K562 (cell line): ENCODE measurements around the gene EDEM1. TPM values are rescaled to one million over a fixed set of nuclear protein-coding genes. Genes with fewer than 3 reads are reported as not detected.

ENCODE experiments used
- CBX5 ChIP-seq: IDR thresholded peaks from 2 replicates; pipeline ENCODE4 v1.6.1; 2014; ENCODE audit warnings: low read depth, borderline replicate concordance
- CCAR2 ChIP-seq: fragments of 200-400 bp; formaldehyde crosslinking; IDR thresholded peaks from 2 replicates; pipeline ENCODE4 v1.6.1; 2017; ENCODE audit warnings: mild to moderate bottlenecking, low read depth, low read length
- CEBPB ChIP-seq: fragments of 450-650 bp; IDR thresholded peaks from 2 replicates; pipeline ENCODE4 v1.6.1; 2016; ENCODE audit warnings: missing genetic modification characterization, missing compliant biosample characterization
- CGGBP1 ChIP-seq: fragments of 250-450 bp; sonication (Bioruptor Pico); IDR thresholded peaks from 2 replicates; pipeline ENCODE4 v1.9.0; 2021; ENCODE audit warnings: mild to moderate bottlenecking
- DPF2 ChIP-seq: fragments of 450-650 bp; IDR thresholded peaks from 2 replicates; pipeline ENCODE4 v1.6.1; 2016
- ETV1 ChIP-seq: fragments of 450-650 bp; conservative IDR thresholded peaks from 2 replicates; pipeline ENCODE4 v1.6.1; 2016; ENCODE audit warnings: missing genetic modification characterization, control low read depth, low read depth, missing compliant biosample characterization
- FIP1L1 ChIP-seq: fragments of 200-400 bp; formaldehyde crosslinking; IDR thresholded peaks from 2 replicates; pipeline ENCODE4 v1.6.1; 2018; ENCODE audit warnings: mild to moderate bottlenecking, low read depth, low read length; ENCODE audit not compliant: poor library complexity, severe bottlenecking
- FOSL1 ChIP-seq: fragments of 200-800 bp; sonication (Bioruptor generic); conservative IDR thresholded peaks from 2 replicates; pipeline ENCODE4 v1.6.1; 2016; ENCODE audit warnings: missing genetic modification characterization, missing compliant biosample characterization
- GATA2 ChIP-seq: sonication (generic); formaldehyde crosslinking; IDR thresholded peaks from 2 replicates; pipeline ENCODE4 v1.4.0; 2020; ENCODE audit warnings: mild to moderate bottlenecking, missing genetic modification reagents
- HDAC6 ChIP-seq: IDR thresholded peaks from 2 replicates; pipeline ENCODE4 v1.6.1; 2012; ENCODE audit warnings: low read depth, mild to moderate bottlenecking, control low read depth, inconsistent platforms, low read length, moderate library complexity
- HMBOX1 ChIP-seq: sonication (generic); IDR thresholded peaks from 2 replicates; pipeline ENCODE4 v1.6.1; 2016
- KDM1A ChIP-seq, 2 experiments: fragments of 450-650 bp; IDR thresholded peaks; 2 replicates each; pipeline ENCODE4 v1.6.1; 2016; ENCODE audit warnings: mild to moderate bottlenecking in 2 of 2
- MAZ ChIP-seq, 2 experiments: fragments of 450-650 bp in 1 of 2; sonication (generic) in 1 of 2; formaldehyde crosslinking; IDR thresholded peaks in 1 of 2; conservative IDR thresholded peaks in 1 of 2; 2 replicates each; pipeline versions ENCODE4 v1.4.0 to v1.5.0; 2020; ENCODE audit warnings: mild to moderate bottlenecking in 1 of 2, missing genetic modification reagents in 1 of 2
- NR1H2 ChIP-seq: sonication (generic); formaldehyde crosslinking; IDR thresholded peaks from 2 replicates; pipeline ENCODE4 v1.4.0; 2020; ENCODE audit warnings: mild to moderate bottlenecking, missing genetic modification reagents
- NUFIP1 ChIP-seq: fragments of 450-650 bp; IDR thresholded peaks from 2 replicates; pipeline ENCODE4 v1.6.1; 2018; ENCODE audit not compliant: partially characterized antibody
- PKNOX1 ChIP-seq: fragments of 450-650 bp; IDR thresholded peaks from 2 replicates; pipeline ENCODE4 v1.6.1; 2016
- RBM14 ChIP-seq: fragments of 200-400 bp; formaldehyde crosslinking; IDR thresholded peaks from 2 replicates; pipeline ENCODE4 v1.6.1; 2018; ENCODE audit warnings: low read depth, mild to moderate bottlenecking, low read length, moderate library complexity, borderline replicate concordance; ENCODE audit not compliant: insufficient read depth
- SRF ChIP-seq, 2 experiments: fragments of 250-450, 450-650 bp in 1 of 2; sonication (Bioruptor Pico) in 1 of 2; sonication (generic) in 1 of 2; formaldehyde crosslinking; IDR thresholded peaks; 2 replicates each; pipeline versions ENCODE4 v1.5.0 to v1.5.1; 2020 to 2022; ENCODE audit warnings: mild to moderate bottlenecking in 1 of 2, missing genetic modification reagents in 1 of 2
- XRCC3 ChIP-seq: fragments of 450-650 bp; IDR thresholded peaks from 2 replicates; pipeline ENCODE4 v1.6.1; 2017; ENCODE audit warnings: mild to moderate bottlenecking, moderate library complexity
- ZEB2 ChIP-seq: fragments of 450-650 bp; IDR thresholded peaks from 2 replicates; pipeline ENCODE4 v1.6.1; 2016
- ZNF609 ChIP-seq: sonication (generic); formaldehyde crosslinking; IDR thresholded peaks from 2 replicates; pipeline ENCODE4 v1.8.1; 2023; ENCODE audit warnings: missing genetic modification reagents, mild to moderate bottlenecking, borderline replicate concordance
- ZSCAN29 ChIP-seq: fragments of 450-650 bp; IDR thresholded peaks from 2 replicates; pipeline ENCODE4 v1.6.1; 2017
- polyA plus RNA-seq, 8 experiments: library from polyadenylated mRNA; depleted of rRNA in 4 of 8; stranded (reverse) in 5 of 8; unstranded in 3 of 8; fragments of >200 nt; fragmentation: Nextera tagmentation in 2 of 8; fragmentation: Illumina TruSeq in 1 of 8; extraction: Ambion mirVana in 2 of 8; extraction: Trizol in 1 of 8; gene quantifications; 2 replicates each; pipeline versions ENCODE4 v1.2.1 to v1.2.3, GENCODE V29; 2011 to 2014; ENCODE audit warnings: inconsistent platforms in 1 of 8, missing spikeins in 1 of 8
- total RNA-seq, 7 experiments: library from RNA; depleted of rRNA in 6 of 7; stranded (reverse); fragments of >200 nt in 6 of 7; fragmentation: Illumina TruSeq in 2 of 7; extraction: Trizol in 2 of 7; gene quantifications; 2 replicates each; pipeline versions ENCODE4 v1.2.1 to v1.2.3, GENCODE V29; 2011 to 2021; ENCODE audit warnings: low replicate concordance in 1 of 7

Gene EDEM1
- total and polyA plus RNA-seq, 9 of the 15 experiments (the other 6 are each of a cell fraction or from before 2014, with no cell fraction given) = 6.2 to 36.7 (median 14.3) TPM

- TF ChIP-seq GATA2 (CRISPR knock-in tag) = peak; percentile 84
- TF ChIP-seq CBX5 = no peak
- no peak for TF ChIP-seq RBM14
- TF ChIP-seq ZSCAN29 = no peak
- TF ChIP-seq MAZ (CRISPR knock-in tag; conservative IDR thresholded peaks at IDR 0.05 in 1 of 2, IDR thresholded peaks at IDR 0.05 in 1 of 2) = peak; percentile 25 to 54; a peak in 2 of 4 replicates
- TF ChIP-seq PKNOX1 = 0 out of 2 replicates have a peak, but pooled peaks have one; percentile 25
- peak; percentile 98 for TF ChIP-seq ETV1 (tag)
- peak; percentile 99 for TF ChIP-seq KDM1A (IDR thresholded peaks at IDR 0.05)
- no peak for TF ChIP-seq NR1H2 (CRISPR knock-in tag)
- no peak for TF ChIP-seq XRCC3
- TF ChIP-seq ZNF609 (CRISPR knock-in tag) = no peak
- TF ChIP-seq CCAR2 = no peak
- no peak for TF ChIP-seq SRF (CRISPR knock-in tag; IDR thresholded peaks at IDR 0.05)
- TF ChIP-seq HMBOX1 = no peak
- no peak for TF ChIP-seq FIP1L1
- peak; percentile 98 for TF ChIP-seq FOSL1 (tag)
- peak; percentile 88 for TF ChIP-seq ZEB2
- TF ChIP-seq DPF2 = peak; percentile 96
- TF ChIP-seq NUFIP1 = no peak
- no peak for TF ChIP-seq HDAC6
- TF ChIP-seq CEBPB (tag) = peak; percentile 99
- no peak for TF ChIP-seq CGGBP1 (CRISPR knock-in tag)
Measured at GRCh38 chr3:5194801-5195509, 7.4 kb downstream of the EDEM1 start (continued).
